Measurements from ENCODE around the gene KIRREL3.

DNA sequence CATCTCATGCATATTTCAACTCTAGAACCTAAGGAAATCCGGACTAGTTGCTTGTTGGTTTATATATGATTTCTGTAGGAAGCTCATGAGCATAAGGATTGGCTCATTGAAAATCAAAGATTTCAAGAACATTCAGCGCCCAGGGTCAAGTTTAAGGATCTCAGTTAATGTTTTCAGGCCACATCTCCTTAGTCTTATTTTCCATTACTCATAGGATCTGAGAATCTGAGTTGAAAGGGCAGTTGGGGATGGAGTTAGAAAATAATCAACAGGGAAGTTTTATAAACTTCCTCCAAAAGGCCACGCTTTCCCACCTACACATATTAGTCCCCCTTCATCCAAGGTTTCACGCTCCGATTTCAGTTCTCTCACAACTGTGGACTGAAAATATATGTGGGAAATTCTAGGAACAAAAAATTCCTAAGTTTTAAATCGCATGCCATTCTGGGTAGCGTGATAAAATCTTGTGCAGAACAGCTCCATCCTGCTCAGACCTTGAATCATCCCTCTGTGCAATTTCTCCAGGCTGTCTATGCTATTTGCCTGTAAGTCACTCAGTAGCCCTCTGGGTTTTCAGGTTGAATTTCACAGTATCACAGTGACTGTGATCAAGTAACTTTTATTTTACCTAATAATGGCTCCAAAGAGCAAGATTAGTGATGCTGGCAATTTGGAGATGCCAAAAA is 160.2 kb downstream of the KIRREL3 start:
- TF ChIP-seq, protein P1, sequence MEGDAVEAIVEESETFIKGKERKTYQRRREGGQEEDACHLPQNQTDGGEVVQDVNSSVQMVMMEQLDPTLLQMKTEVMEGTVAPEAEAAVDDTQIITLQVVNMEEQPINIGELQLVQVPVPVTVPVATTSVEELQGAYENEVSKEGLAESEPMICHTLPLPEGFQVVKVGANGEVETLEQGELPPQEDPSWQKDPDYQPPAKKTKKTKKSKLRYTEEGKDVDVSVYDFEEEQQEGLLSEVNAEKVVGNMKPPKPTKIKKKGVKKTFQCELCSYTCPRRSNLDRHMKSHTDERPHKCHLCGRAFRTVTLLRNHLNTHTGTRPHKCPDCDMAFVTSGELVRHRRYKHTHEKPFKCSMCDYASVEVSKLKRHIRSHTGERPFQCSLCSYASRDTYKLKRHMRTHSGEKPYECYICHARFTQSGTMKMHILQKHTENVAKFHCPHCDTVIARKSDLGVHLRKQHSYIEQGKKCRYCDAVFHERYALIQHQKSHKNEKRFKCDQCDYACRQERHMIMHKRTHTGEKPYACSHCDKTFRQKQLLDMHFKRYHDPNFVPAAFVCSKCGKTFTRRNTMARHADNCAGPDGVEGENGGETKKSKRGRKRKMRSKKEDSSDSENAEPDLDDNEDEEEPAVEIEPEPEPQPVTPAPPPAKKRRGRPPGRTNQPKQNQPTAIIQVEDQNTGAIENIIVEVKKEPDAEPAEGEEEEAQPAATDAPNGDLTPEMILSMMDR (IDR thresholded peaks at IDR 0.05; ENCODE audit: insufficient read depth, low read length), result no peak
- TF ChIP-seq POLR2AphosphoS5 (IDR thresholded peaks at IDR 0.05; ENCODE audit: low read depth) (no peak), SPI1 (IDR thresholded peaks at IDR 0.05; ENCODE audit: borderline replicate concordance, low read depth) (no peak), GABPA (IDR thresholded peaks at IDR 0.05; ENCODE audit: low read depth) (no peak)
- TF ChIP-seq, protein P2, sequence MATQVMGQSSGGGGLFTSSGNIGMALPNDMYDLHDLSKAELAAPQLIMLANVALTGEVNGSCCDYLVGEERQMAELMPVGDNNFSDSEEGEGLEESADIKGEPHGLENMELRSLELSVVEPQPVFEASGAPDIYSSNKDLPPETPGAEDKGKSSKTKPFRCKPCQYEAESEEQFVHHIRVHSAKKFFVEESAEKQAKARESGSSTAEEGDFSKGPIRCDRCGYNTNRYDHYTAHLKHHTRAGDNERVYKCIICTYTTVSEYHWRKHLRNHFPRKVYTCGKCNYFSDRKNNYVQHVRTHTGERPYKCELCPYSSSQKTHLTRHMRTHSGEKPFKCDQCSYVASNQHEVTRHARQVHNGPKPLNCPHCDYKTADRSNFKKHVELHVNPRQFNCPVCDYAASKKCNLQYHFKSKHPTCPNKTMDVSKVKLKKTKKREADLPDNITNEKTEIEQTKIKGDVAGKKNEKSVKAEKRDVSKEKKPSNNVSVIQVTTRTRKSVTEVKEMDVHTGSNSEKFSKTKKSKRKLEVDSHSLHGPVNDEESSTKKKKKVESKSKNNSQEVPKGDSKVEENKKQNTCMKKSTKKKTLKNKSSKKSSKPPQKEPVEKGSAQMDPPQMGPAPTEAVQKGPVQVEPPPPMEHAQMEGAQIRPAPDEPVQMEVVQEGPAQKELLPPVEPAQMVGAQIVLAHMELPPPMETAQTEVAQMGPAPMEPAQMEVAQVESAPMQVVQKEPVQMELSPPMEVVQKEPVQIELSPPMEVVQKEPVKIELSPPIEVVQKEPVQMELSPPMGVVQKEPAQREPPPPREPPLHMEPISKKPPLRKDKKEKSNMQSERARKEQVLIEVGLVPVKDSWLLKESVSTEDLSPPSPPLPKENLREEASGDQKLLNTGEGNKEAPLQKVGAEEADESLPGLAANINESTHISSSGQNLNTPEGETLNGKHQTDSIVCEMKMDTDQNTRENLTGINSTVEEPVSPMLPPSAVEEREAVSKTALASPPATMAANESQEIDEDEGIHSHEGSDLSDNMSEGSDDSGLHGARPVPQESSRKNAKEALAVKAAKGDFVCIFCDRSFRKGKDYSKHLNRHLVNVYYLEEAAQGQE (IDR thresholded peaks at IDR 0.05; ENCODE audit: insufficient replicate concordance, low read depth), result no peak

All from HL-60 (cell line).